GM23338 (cell line): ENCODE results near the gene HMCN2. TPM values are rescaled to one million over a fixed set of nuclear protein-coding genes. Genes with fewer than 3 reads are reported as not detected.

Experiments
- ATAC-seq: fragments of 200-7000 bp; cut with Tn5 transposase; 3 replicates; pipeline ENCODE4 v1.9.1; 2020
- DNase-seq: peaks from one replicate; pipeline ENCODE4 v3.0.0-alpha.2; 2015; ENCODE audit warnings: low spot score
- H2AFZ ChIP-seq: fragments of 200-600 bp; sonication (generic); 2 replicates; pipeline ENCODE4 v1.8.0; 2016; ENCODE audit warnings: antibody characterized with exemption, mild to moderate bottlenecking, moderate library complexity
- H3F3A ChIP-seq: fragments of 200-600 bp; sonication (generic); replicated peaks from 2 replicates; pipeline ENCODE4 v1.8.0; 2017; ENCODE audit warnings: antibody characterized with exemption, mixed run types, low read depth
- H3K27ac ChIP-seq: fragments of 200-600 bp; sonication (generic); 2 replicates; pipeline ENCODE4 v1.6.1; 2016; ENCODE audit warnings: low read depth
- H3K27me3 ChIP-seq: fragments of 200-600 bp; sonication (generic); 2 replicates; pipeline ENCODE4 v1.8.0; 2016; ENCODE audit warnings: mild to moderate bottlenecking, mixed run types, moderate library complexity; ENCODE audit not compliant: insufficient read depth
- H3K36me3 ChIP-seq: fragments of 200-600 bp; sonication (generic); 2 replicates; pipeline ENCODE4 v1.8.0; 2016; ENCODE audit warnings: mild to moderate bottlenecking; ENCODE audit not compliant: insufficient read depth
- H3K4me1 ChIP-seq: fragments of 200-600 bp; sonication (generic); 2 replicates; pipeline ENCODE4 v1.8.0; 2016; ENCODE audit warnings: mild to moderate bottlenecking, moderate library complexity; ENCODE audit not compliant: insufficient read depth
- H3K4me2 ChIP-seq: fragments of 200-600 bp; sonication (generic); 2 replicates; pipeline ENCODE4 v1.7.1; 2017; ENCODE audit warnings: mixed run types
- H3K4me3 ChIP-seq: fragments of 200-600 bp; sonication (generic); 2 replicates; pipeline ENCODE4 v1.6.1; 2016; ENCODE audit warnings: mixed run types
- H3K79me2 ChIP-seq: fragments of 200-600 bp; sonication (generic); replicated peaks from 2 replicates; pipeline ENCODE4 v1.8.0; 2017; ENCODE audit warnings: mild to moderate bottlenecking; ENCODE audit not compliant: insufficient read depth
- H3K9me2 ChIP-seq: fragments of 200-600 bp; sonication (generic); 2 replicates; pipeline ENCODE4 v1.8.0; 2017; ENCODE audit not compliant: insufficient read depth
- H4K20me1 ChIP-seq: fragments of 200-600 bp; sonication (generic); replicated peaks from 2 replicates; pipeline ENCODE4 v1.8.0; 2017; ENCODE audit warnings: mild to moderate bottlenecking; ENCODE audit not compliant: insufficient read depth
- H3K27ac Mint-ChIP-seq: 2 replicates; pipeline ENCODE4 v1.8.0; 2020; ENCODE audit warnings: inconsistent platforms, mild to moderate bottlenecking, moderate library complexity, mixed read lengths
- H3K27me3 Mint-ChIP-seq: 3 replicates; pipeline ENCODE4 v1.8.0; 2022; ENCODE audit warnings: low read depth, mild to moderate bottlenecking, moderate library complexity, mixed read lengths, inconsistent platforms; ENCODE audit not compliant: insufficient read depth, poor library complexity
- H3K36me3 Mint-ChIP-seq: 3 replicates; pipeline ENCODE4 v1.8.0; 2021; ENCODE audit warnings: low read depth, mild to moderate bottlenecking, inconsistent platforms, moderate library complexity, mixed read lengths
- H3K4me1 Mint-ChIP-seq: 3 replicates; pipeline ENCODE4 v1.8.0; 2020; ENCODE audit warnings: mild to moderate bottlenecking, inconsistent platforms, mixed read lengths
- H3K4me3 Mint-ChIP-seq: 3 replicates; pipeline ENCODE4 v1.8.0; 2021; ENCODE audit warnings: moderate library complexity, mild to moderate bottlenecking, inconsistent platforms, mixed read lengths
- H3K9me3 Mint-ChIP-seq: 3 replicates; pipeline ENCODE4 v1.8.0; 2020; ENCODE audit warnings: moderate library complexity, mild to moderate bottlenecking, inconsistent platforms, mixed read lengths
- CREB1 ChIP-seq: fragments of 250-450 bp; sonication (Bioruptor Pico); IDR thresholded peaks from 2 replicates; pipeline ENCODE4 v1.5.0; 2020; ENCODE audit warnings: low read depth, mild to moderate bottlenecking, moderate library complexity
- EZH2phosphoT487 ChIP-seq: fragments of 200-600 bp; sonication (generic); IDR thresholded peaks from one replicate; pipeline ENCODE4 v1.8.1; 2018; ENCODE audit warnings: antibody characterized with exemption; ENCODE audit not compliant: unreplicated experiment
- JUNB ChIP-seq: IDR thresholded peaks from one replicate; pipeline ENCODE4 v1.6.1; 2016; ENCODE audit warnings: antibody characterized with exemption; ENCODE audit not compliant: unreplicated experiment
- NANOG ChIP-seq: IDR thresholded peaks from 2 replicates; pipeline ENCODE4 v1.6.1; 2016; ENCODE audit warnings: antibody characterized with exemption, borderline replicate concordance
- POLR2AphosphoS5 ChIP-seq: IDR thresholded peaks from 2 replicates; pipeline ENCODE4 v1.6.1; 2016; ENCODE audit warnings: antibody characterized with exemption, low read depth
- STAT1 ChIP-seq: IDR thresholded peaks from one replicate; pipeline ENCODE4 v1.6.1; 2016; ENCODE audit warnings: antibody characterized with exemption; ENCODE audit not compliant: unreplicated experiment
- ZNF331 ChIP-seq: fragments of 250-450 bp; sonication (Bioruptor Pico); IDR thresholded peaks from 2 replicates; pipeline ENCODE4 v1.5.0; 2020; ENCODE audit warnings: low read depth, mild to moderate bottlenecking, moderate library complexity
- polyA plus RNA-seq: library from polyadenylated mRNA; unstranded; fragments of >200 nt; fragmentation: Nextera tagmentation; extraction: Ambion mirVana; gene quantifications from 2 replicates; pipeline ENCODE4 v1.2.1, GENCODE V29; 2016
- total RNA-seq: library from RNA; depleted of rRNA; stranded (reverse); fragments of >200 nt; shearing (Covaris generic); gene quantifications from 2 replicates; pipeline ENCODE4 v1.2.3, GENCODE V29; 2014
- TF ChIP-seq, protein P1 (sequence below), 2 experiments: fragments of 200-600 bp in 1 of 2; sonication (generic) in 1 of 2; conservative IDR thresholded peaks; 2 replicates each; pipeline versions ENCODE4 v1.5.1 to v1.6.1; 2016 to 2017; ENCODE audit warnings: antibody characterized with exemption in 2 of 2, low read depth in 2 of 2, mild to moderate bottlenecking in 2 of 2, moderate library complexity in 1 of 2
- TF ChIP-seq, protein P2 (sequence below): IDR thresholded peaks from 2 replicates; pipeline ENCODE4 v1.6.1; 2016; ENCODE audit warnings: antibody characterized with exemption
- TF ChIP-seq, protein P3 (sequence below): IDR thresholded peaks from one replicate; pipeline ENCODE4 v1.6.1; 2018; ENCODE audit warnings: antibody characterized with exemption; ENCODE audit not compliant: unreplicated experiment

Gene HMCN2
- total and polyA plus RNA-seq, 2 experiments from 2014 or later: 1.3 to 4.7 TPM

DNA sequence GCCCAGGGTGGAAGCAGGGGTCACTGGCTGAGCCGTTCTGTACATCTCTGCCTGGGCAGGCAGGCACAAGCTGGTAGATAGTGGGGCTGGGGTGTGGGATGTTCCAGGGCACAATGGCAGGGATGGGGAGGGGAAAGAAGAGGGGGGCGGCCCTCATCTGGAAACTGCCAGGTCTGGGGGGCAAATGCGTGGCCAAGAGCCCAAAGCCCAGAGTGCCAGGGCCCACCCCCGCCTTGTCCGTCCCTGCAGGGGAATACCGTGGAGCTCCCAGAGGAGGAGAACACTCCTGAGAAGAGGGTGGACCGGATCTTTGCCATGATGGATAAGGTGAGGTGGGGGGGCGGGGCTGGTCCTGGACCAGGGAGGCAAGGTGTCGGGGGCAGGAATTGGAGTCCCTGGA is 42.7 kb upstream of the HMCN2 start:
- Histone ChIP-seq H3F3A (no peaks in the 10 kb centered on the region; the same call in 1 of the 2 replicates), H3K27ac (no peak overlapping the region), H3K4me3 (no peak overlapping the region), H2AFZ (no peak overlapping the region), H3K27me3 (no peaks in the 10 kb centered on the region), H3K4me1 (no peaks in the 10 kb centered on the region; the same call in 1 of the 2 replicates), H3K4me2 (no peak overlapping the region), H4K20me1 (peaks cover 4% of the 10 kb centered on the region; the same call in 1 of the 2 replicates), H3K36me3 (no peaks in the 10 kb centered on the region; the same call in 1 of the 2 replicates), H3K9me2 (no peaks in the 10 kb centered on the region), H3K79me2 (no peaks in the 10 kb centered on the region)
- H3K9me3 Mint-ChIP-seq: peaks cover 5% of the 10 kb centered on the region; the same call in 2 of the 3 replicates
- H3K27ac Mint-ChIP-seq: no peak overlapping the region
- TF ChIP-seq STAT1 (no peak), EZH2phosphoT487 (no peak), CREB1 (CRISPR knock-in tag) (no peak), POLR2AphosphoS5 (no peak), ZNF331 (no peak)
- TF ChIP-seq, protein P1, sequence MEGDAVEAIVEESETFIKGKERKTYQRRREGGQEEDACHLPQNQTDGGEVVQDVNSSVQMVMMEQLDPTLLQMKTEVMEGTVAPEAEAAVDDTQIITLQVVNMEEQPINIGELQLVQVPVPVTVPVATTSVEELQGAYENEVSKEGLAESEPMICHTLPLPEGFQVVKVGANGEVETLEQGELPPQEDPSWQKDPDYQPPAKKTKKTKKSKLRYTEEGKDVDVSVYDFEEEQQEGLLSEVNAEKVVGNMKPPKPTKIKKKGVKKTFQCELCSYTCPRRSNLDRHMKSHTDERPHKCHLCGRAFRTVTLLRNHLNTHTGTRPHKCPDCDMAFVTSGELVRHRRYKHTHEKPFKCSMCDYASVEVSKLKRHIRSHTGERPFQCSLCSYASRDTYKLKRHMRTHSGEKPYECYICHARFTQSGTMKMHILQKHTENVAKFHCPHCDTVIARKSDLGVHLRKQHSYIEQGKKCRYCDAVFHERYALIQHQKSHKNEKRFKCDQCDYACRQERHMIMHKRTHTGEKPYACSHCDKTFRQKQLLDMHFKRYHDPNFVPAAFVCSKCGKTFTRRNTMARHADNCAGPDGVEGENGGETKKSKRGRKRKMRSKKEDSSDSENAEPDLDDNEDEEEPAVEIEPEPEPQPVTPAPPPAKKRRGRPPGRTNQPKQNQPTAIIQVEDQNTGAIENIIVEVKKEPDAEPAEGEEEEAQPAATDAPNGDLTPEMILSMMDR (conservative IDR thresholded peaks at IDR 0.05; ENCODE audit: low read depth in 2 of 2): no peak
- H3K4me3 Mint-ChIP-seq: no peak overlapping the region
- DNase-seq: no peak
- H3K36me3 Mint-ChIP-seq: peaks cover 32% of the 10 kb centered on the region
- H3K4me1 Mint-ChIP-seq: peaks cover 5% of the 10 kb centered on the region
- H3K27me3 Mint-ChIP-seq: peaks cover 4% of the 10 kb centered on the region
- ATAC-seq: no peak

DNA sequence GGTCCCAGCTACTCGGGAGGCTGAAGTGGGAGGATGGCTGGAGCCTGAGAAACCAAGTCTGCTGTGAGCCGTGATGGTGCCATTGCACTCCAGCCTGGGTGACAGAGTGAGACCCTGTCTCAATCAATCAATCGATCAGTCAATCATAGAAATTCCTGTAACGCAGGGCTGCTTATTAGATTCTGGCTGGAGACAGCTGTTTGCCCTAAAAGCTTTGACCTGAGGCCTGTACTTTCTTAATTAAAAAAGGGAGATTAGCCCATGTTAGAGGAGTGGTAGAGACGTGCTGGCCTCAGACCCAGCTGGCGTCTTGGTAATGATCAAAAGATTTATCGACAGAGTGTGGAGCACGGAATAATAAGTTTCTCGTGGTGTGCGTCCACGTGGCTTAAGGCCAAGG is 40.5 kb upstream of the HMCN2 start:
- H3K27me3 ChIP-seq: no peaks in the 10 kb centered on the region
- no peak overlapping the region for H3K27ac Mint-ChIP-seq
- no peak overlapping the region for H3K4me3 ChIP-seq
- no peaks in the 10 kb centered on the region; the same call in 1 of the 2 replicates for H3F3A ChIP-seq
- no peaks in the 10 kb centered on the region; the same call in 1 of the 2 replicates for H3K4me1 ChIP-seq
- H3K4me1 Mint-ChIP-seq: peaks cover 4% of the 10 kb centered on the region; the same call in 2 of the 3 replicates
- no peak overlapping the region for H3K4me3 Mint-ChIP-seq
- H3K36me3 ChIP-seq: no peaks in the 10 kb centered on the region
- no peak overlapping the region for H3K4me2 ChIP-seq
- H3K27me3 Mint-ChIP-seq: peaks cover 4% of the 10 kb centered on the region
- no peaks in the 10 kb centered on the region for H3K79me2 ChIP-seq
- no peak for DNase-seq
- H3K9me3 Mint-ChIP-seq: peaks cover 7% of the 10 kb centered on the region; the same call in 2 of the 3 replicates
- H2AFZ ChIP-seq: no peak overlapping the region
- no peak for ATAC-seq
- H3K9me2 ChIP-seq: no peaks in the 10 kb centered on the region
- peaks cover 44% of the 10 kb centered on the region for H3K36me3 Mint-ChIP-seq
- H4K20me1 ChIP-seq: peaks cover 3% of the 10 kb centered on the region; the same call in 1 of the 2 replicates
- H3K27ac ChIP-seq: no peak overlapping the region
- TF ChIP-seq, protein P2, sequence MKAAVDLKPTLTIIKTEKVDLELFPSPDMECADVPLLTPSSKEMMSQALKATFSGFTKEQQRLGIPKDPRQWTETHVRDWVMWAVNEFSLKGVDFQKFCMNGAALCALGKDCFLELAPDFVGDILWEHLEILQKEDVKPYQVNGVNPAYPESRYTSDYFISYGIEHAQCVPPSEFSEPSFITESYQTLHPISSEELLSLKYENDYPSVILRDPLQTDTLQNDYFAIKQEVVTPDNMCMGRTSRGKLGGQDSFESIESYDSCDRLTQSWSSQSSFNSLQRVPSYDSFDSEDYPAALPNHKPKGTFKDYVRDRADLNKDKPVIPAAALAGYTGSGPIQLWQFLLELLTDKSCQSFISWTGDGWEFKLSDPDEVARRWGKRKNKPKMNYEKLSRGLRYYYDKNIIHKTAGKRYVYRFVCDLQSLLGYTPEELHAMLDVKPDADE: no peak
- no peak for TF ChIP-seq NANOG
- no peak for TF ChIP-seq JUNB
- TF ChIP-seq, protein P3, sequence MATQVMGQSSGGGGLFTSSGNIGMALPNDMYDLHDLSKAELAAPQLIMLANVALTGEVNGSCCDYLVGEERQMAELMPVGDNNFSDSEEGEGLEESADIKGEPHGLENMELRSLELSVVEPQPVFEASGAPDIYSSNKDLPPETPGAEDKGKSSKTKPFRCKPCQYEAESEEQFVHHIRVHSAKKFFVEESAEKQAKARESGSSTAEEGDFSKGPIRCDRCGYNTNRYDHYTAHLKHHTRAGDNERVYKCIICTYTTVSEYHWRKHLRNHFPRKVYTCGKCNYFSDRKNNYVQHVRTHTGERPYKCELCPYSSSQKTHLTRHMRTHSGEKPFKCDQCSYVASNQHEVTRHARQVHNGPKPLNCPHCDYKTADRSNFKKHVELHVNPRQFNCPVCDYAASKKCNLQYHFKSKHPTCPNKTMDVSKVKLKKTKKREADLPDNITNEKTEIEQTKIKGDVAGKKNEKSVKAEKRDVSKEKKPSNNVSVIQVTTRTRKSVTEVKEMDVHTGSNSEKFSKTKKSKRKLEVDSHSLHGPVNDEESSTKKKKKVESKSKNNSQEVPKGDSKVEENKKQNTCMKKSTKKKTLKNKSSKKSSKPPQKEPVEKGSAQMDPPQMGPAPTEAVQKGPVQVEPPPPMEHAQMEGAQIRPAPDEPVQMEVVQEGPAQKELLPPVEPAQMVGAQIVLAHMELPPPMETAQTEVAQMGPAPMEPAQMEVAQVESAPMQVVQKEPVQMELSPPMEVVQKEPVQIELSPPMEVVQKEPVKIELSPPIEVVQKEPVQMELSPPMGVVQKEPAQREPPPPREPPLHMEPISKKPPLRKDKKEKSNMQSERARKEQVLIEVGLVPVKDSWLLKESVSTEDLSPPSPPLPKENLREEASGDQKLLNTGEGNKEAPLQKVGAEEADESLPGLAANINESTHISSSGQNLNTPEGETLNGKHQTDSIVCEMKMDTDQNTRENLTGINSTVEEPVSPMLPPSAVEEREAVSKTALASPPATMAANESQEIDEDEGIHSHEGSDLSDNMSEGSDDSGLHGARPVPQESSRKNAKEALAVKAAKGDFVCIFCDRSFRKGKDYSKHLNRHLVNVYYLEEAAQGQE: no peak
